Smooth muscle cell (in vitro differentiated cells): ENCODE results near the gene MAP2. TPM values are rescaled to one million over a fixed set of nuclear protein-coding genes. Genes with fewer than 3 reads are reported as not detected.

Source experiments
- DNase-seq: peaks from one replicate; lab custom pipeline; 2025; ENCODE audit not compliant: unreplicated experiment; lab: John Stamatoyannopoulos, UW
- H2AFZ ChIP-seq: fragments of 200-600 bp; sonication (generic); 2 replicates; pipeline ENCODE4 v1.6.0; 2016; ENCODE audit warnings: antibody characterized with exemption, low read depth, mild to moderate bottlenecking
- H3F3A ChIP-seq: fragments of 200-600 bp; sonication (generic); 2 replicates; pipeline ENCODE4 v1.6.0; 2017; ENCODE audit warnings: antibody characterized with exemption, low read depth
- H3K27ac ChIP-seq: fragments of 200-600 bp; sonication (generic); 2 replicates; pipeline ENCODE4 v1.5.1; 2016; ENCODE audit warnings: low read depth, mild to moderate bottlenecking
- H3K27me3 ChIP-seq: fragments of 200-600 bp; sonication (generic); 2 replicates; pipeline ENCODE4 v1.6.1; 2016; ENCODE audit warnings: low read depth, mild to moderate bottlenecking
- H3K36me3 ChIP-seq: fragments of 200-600 bp; sonication (generic); 2 replicates; pipeline ENCODE4 v1.5.1; 2016; ENCODE audit warnings: low read depth
- H3K4me1 ChIP-seq: fragments of 200-600 bp; sonication (generic); 2 replicates; pipeline ENCODE4 v1.5.1; 2016; ENCODE audit warnings: low read depth
- H3K4me2 ChIP-seq: fragments of 200-600 bp; sonication (generic); 2 replicates; pipeline ENCODE4 v1.6.0; 2016; ENCODE audit warnings: mild to moderate bottlenecking
- H3K4me3 ChIP-seq: fragments of 200-600 bp; sonication (generic); 2 replicates; pipeline ENCODE4 v1.5.1; 2016; ENCODE audit warnings: mild to moderate bottlenecking
- H3K79me2 ChIP-seq: fragments of 200-600 bp; sonication (generic); 2 replicates; pipeline ENCODE4 v1.6.0; 2016; ENCODE audit warnings: low read depth, mild to moderate bottlenecking
- H3K9ac ChIP-seq: fragments of 200-600 bp; sonication (generic); 2 replicates; pipeline ENCODE4 v1.6.0; 2016; ENCODE audit warnings: low read depth
- H3K9me3 ChIP-seq: fragments of 200-600 bp; sonication (generic); replicated peaks from 2 replicates; pipeline ENCODE4 v1.5.1; 2016; ENCODE audit warnings: low read depth
- H4K20me1 ChIP-seq: fragments of 200-600 bp; sonication (generic); 2 replicates; pipeline ENCODE4 v1.6.0; 2016; ENCODE audit warnings: low read depth
- WGBS: methylation state at CpG from one replicate; pipeline ENCODE4 v1.1.7; 2016; ENCODE audit warnings: low lambda C conversion rate; 5-methylcytosine and 5-hydroxymethylcytosine counted together
- polyA plus RNA-seq: library from polyadenylated mRNA; unstranded; fragments of >200 nt; fragmentation: Nextera tagmentation; extraction: Ambion mirVana; gene quantifications from 2 replicates; pipeline ENCODE4 v1.2.1, GENCODE V29; 2016
- total RNA-seq: library from RNA; depleted of rRNA; stranded (reverse); fragments of >200 nt; gene quantifications from 2 replicates; pipeline ENCODE4 v1.2.3, GENCODE V29; 2014
- TF ChIP-seq, protein P1 (sequence below): fragments of 200-600 bp; sonication (generic); IDR thresholded peaks from 2 replicates; pipeline ENCODE4 v1.5.1; 2017; ENCODE audit warnings: borderline replicate concordance, mild to moderate bottlenecking, antibody characterized with exemption; ENCODE audit not compliant: insufficient read depth, poor library complexity, severe bottlenecking

The MAP2 gene
- total and polyA plus RNA-seq, 2 experiments from 2014 or later, result 1.8 to 18.7 TPM

DNA sequence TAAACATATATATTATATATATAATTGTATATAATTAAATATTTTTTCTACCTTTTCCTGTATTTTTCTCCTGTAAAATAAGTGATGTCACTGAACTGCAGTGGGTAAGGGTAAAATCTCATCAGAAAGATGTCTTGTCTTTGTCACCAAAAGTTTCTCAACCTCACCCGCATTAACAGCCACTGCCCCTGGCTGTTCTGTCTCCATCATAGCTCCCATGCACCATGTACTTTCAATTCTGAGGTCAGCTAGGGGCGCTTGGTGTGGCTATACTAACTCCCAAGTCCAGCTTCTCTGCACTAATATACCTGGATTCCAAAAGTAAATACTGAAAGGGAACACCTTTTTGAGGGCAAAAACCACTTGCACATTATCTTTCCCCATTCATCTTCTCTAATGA lies 46.6 kb downstream of the MAP2 start:
- WGBS, result 89% methylated on average over 2 of the region's 2 CpGs
- H3K9ac ChIP-seq, result no peak overlapping the region
- no peak overlapping the region for H3K4me3 ChIP-seq
- H3F3A ChIP-seq, result peaks cover 5% of the 10 kb centered on the region
- H3K36me3 ChIP-seq, result no peaks in the 10 kb centered on the region
- H4K20me1 ChIP-seq, result no peaks in the 10 kb centered on the region
- H3K9me3 ChIP-seq, result no peaks in the 10 kb centered on the region
- no peak overlapping the region for H3K4me2 ChIP-seq
- DNase-seq, result no peak
- H3K4me1 ChIP-seq, result peaks cover 20% of the 10 kb centered on the region
- TF ChIP-seq, protein P1, sequence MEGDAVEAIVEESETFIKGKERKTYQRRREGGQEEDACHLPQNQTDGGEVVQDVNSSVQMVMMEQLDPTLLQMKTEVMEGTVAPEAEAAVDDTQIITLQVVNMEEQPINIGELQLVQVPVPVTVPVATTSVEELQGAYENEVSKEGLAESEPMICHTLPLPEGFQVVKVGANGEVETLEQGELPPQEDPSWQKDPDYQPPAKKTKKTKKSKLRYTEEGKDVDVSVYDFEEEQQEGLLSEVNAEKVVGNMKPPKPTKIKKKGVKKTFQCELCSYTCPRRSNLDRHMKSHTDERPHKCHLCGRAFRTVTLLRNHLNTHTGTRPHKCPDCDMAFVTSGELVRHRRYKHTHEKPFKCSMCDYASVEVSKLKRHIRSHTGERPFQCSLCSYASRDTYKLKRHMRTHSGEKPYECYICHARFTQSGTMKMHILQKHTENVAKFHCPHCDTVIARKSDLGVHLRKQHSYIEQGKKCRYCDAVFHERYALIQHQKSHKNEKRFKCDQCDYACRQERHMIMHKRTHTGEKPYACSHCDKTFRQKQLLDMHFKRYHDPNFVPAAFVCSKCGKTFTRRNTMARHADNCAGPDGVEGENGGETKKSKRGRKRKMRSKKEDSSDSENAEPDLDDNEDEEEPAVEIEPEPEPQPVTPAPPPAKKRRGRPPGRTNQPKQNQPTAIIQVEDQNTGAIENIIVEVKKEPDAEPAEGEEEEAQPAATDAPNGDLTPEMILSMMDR, result no peak
- no peaks in the 10 kb centered on the region for H3K79me2 ChIP-seq
- no peak overlapping the region for H2AFZ ChIP-seq
- H3K27ac ChIP-seq, result no peak overlapping the region
- no peaks in the 10 kb centered on the region for H3K27me3 ChIP-seq

- no peak overlapping the region for H2AFZ ChIP-seq
- no peak overlapping the region for H3K4me2 ChIP-seq
Measured at GRCh38 chr2:209471037-209471436, 47.2 kb downstream of the MAP2 start.

GRCh38 chr2:209472112-209472832 lies 48.4 kb downstream of the MAP2 start:
- Histone ChIP-seq H3K4me2 (peak overlapping the region; percentile 46), H4K20me1 (no peaks in the 10 kb centered on the region), H3K4me3 (no peak overlapping the region), H3K79me2 (no peaks in the 10 kb centered on the region), H2AFZ (no peak overlapping the region), H3K9me3 (no peaks in the 10 kb centered on the region), H3K9ac (no peak overlapping the region), H3F3A (peaks cover 5% of the 10 kb centered on the region), H3K27ac (peak overlapping the region; percentile 73), H3K27me3 (no peaks in the 10 kb centered on the region), H3K36me3 (no peaks in the 10 kb centered on the region), H3K4me1 (peaks cover 20% of the 10 kb centered on the region)
- no peak for DNase-seq
- TF ChIP-seq, protein P1, result no peak
- 53% methylated on average over 4 of the region's 4 CpGs for WGBS

More at GRCh38 chr2:209471037-209471436, 47.2 kb downstream of the MAP2 start:
- Histone ChIP-seq H3K27me3 (no peaks in the 10 kb centered on the region), H4K20me1 (no peaks in the 10 kb centered on the region), H3K79me2 (no peaks in the 10 kb centered on the region), H3K9me3 (no peaks in the 10 kb centered on the region), H3K4me3 (no peak overlapping the region), H3K9ac (no peak overlapping the region), H3K27ac (peak overlapping the region; percentile 14), H3K36me3 (no peaks in the 10 kb centered on the region), H3F3A (peaks cover 5% of the 10 kb centered on the region), H3K4me1 (peaks cover 20% of the 10 kb centered on the region)
- TF ChIP-seq, protein P1, result no peak
- no peak for DNase-seq

- Histone ChIP-seq H3K4me1 (peaks cover 20% of the 10 kb centered on the region), H3K9me3 (no peaks in the 10 kb centered on the region), H3K4me3 (no peak overlapping the region), H2AFZ (no peak overlapping the region), H4K20me1 (no peaks in the 10 kb centered on the region), H3K4me2 (peak overlapping the region; percentile 46), H3F3A (peaks cover 5% of the 10 kb centered on the region), H3K27ac (peak overlapping the region; percentile 73), H3K79me2 (no peaks in the 10 kb centered on the region), H3K27me3 (no peaks in the 10 kb centered on the region), H3K36me3 (no peaks in the 10 kb centered on the region), H3K9ac (no peak overlapping the region)
- TF ChIP-seq, protein P1, result no peak
- DNase-seq, result no peak
- WGBS, result 36% methylated on average over 2 of the region's 2 CpGs
Measured at GRCh38 chr2:209472871-209473270, 49.0 kb downstream of the MAP2 start.
